ENCODE results near the gene MATCAP1.

The MATCAP1 gene

GRCh38 chr16:67155295-67156142 lies 28.2 kb downstream of the MATCAP1 start:
- peak; percentile 66 for DNase-seq

GRCh38 chr16:67154578-67155294 lies 29.0 kb downstream of the MATCAP1 start:
- DNase-seq: no peak

GRCh38 chr16:67151431-67152097 lies 32.2 kb downstream of the MATCAP1 start:
- DNase-seq: no peak

GRCh38 chr16:67150833-67151396 lies 32.8 kb downstream of the MATCAP1 start, which contains the start of gene B3GNT9:
Gene B3GNT9, minus strand, starts transcription at chr16:67150998. Its CDS starts 513 bp downstream, at chr16:67150485.
- peak; percentile 50 for DNase-seq

- peak; percentile 40 for DNase-seq
Observed at GRCh38 chr16:67150047-67150832, 33.5 kb downstream of the MATCAP1 start.

GRCh38 chr16:67149276-67150046 lies 34.3 kb downstream of the MATCAP1 start:
- no peak for DNase-seq

- no peak for DNase-seq
Observed at GRCh38 chr16:67148656-67149275, 35.0 kb downstream of the MATCAP1 start.

DNA sequence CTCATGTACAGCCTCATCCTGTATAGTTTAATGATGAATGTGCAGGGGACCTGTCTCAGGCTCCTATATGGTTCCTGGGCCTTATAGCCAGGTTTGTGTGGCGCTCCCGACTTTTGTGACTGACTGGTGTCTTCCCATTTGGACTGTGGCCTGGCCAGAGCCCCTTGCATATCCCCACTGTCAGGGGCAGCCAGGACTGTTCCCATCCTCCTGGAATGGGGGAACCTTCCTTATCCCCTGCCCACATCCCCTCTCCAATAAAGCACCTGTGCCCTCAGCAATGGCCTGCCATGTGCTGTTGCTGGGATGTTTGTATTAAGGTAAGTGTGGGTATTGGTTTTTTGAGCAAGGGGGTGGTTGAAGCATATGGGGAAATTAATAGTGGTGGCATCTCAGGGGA lies 35.5 kb downstream of the MATCAP1 start:
- DNase-seq: no peak

DNA sequence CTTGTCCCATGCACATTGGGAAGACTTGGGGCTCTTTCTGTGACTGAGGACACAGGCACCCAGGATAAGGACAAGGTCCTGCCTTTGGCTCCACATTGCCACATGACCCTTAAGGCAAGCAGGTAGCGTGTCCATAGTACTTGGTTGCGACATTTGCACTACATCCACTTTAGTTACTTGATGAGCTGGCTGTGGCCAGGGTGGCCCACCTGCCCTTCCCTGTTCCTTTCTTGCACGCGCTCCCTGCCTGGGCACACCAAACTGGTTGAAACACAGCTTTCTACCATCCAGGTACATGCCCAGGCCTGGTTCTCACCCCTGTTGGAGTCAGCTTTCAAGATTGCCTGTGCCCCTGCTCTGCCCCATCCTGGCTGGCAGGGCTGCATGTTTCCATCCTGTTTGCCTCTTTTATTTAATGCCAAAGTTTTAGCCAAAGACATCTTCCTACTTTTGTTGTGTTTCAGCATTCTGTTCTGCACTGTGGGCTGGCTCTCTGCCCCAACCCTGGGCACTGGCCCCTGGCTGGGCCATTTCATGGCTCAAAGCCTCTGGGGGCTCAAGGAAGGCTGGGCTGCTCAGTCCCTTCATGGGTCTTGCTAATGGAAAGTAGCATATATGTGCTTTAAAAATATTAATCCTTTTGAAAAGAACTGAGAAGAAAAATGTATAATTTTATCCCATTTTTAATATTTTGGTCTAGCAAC lies 36.2 kb downstream of the MATCAP1 start:
- no peak for DNase-seq

DNA sequence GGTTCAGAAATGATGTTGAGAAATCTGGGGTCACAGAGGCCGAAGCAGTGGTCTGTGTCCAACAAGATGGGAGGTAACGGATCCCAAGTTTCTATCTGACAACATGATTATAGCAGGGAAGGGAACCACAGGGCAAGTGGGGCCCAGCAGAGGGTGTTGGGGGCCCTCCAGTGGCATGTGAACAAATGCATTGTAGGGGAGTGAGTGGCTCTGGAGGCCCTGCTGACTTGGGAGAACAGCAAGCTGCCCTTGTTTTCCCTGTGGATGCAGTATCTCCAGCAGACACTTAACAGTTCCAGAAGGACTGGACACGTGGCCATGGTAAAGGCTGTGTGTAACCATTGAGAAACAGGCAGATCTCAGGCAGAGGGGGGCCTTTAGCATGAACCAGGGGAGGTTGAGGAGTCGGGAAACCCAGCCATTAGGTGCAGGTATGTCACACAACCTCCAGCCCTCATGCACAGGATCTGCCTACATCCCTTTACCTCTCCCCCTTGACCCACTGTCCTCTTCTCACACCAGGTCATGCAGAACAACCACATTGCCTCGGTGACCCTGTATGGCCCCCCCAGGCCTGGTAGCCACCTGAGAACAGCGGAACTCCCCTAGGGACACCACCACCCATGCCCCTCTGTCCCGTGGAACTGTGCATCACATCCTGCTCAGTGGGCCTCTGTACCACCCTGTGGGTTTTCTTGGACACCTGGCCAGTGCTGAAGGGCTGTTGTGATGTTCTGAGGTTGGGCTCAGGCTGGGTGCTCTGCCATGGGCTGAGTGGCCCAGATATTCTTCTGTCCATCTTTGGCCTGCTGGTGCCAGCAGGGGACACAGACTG lies 37.0 kb downstream of the MATCAP1 start:
- DNase-seq: no peak

DNA sequence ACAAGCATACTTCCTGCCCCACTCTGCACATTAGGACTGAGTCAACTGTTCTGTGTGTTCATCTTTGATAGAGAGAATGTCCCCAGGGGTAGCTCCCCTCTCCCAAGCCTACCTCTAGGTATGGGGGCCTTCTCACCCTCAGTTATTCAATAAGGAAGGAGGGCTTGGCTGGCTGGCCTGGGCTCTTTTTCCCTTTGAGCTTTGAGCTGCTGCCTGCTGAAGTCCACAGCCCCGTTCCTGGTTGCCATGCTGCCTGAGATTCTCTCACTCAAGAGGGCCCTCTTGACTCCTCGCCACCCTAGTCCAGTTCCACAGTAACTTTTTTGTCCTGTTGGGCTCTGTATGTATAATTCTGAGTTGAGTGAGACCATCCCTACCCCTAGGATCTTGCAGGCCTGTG lies 38.0 kb downstream of the MATCAP1 start:
- DNase-seq: no peak

GRCh38 chr16:67144943-67145342 lies 38.8 kb downstream of the MATCAP1 start:
- no peak for DNase-seq

- DNase-seq: no peak
Observed at GRCh38 chr16:67142342-67142741, 41.4 kb downstream of the MATCAP1 start.

DNA sequence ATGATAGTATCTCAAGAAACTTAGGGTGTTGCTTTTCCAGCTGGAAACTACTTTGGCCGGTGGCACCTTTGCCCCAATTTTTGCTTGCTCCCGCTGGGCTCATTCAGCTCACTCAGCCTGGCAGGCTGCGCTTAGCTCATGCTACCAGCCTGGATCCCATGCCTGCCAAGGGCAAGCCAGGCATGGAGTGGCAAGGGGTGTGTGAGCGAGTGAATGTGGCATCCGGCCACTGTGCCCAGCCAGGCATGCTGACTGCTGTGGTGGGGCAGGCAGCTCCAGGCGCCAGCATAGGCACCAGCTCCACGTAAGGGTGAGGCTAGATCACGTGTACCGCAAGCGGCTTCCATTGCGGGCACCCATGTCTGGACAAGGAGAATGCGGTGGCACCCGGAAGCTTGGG lies 42.4 kb downstream of the MATCAP1 start:
- DNase-seq: no peak

- DNase-seq: no peak
Observed at GRCh38 chr16:67137605-67138004, 46.2 kb downstream of the MATCAP1 start.

- DNase-seq: no peak
Observed at GRCh38 chr16:67129422-67129821, 54.3 kb downstream of the MATCAP1 start.

DNA sequence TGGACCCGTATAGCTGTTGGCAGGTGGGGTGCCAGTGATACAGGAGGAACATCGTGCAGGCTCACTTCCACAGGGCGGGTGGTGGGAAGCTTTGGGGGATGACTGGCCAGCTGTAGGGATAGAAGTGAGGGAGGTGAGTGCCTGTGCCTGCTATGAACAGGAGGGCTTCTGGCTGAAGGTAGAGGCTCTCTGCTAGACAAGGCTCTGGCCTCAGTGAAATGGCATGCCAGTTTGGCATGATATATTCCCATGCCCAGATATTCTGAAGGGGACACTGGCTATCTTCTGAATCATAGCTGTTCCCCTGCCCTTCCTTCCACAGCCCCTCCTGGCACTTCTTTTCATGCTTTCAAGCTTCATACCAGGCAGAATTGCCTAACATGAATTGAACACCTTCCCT lies 54.9 kb downstream of the MATCAP1 start:
- DNase-seq: no peak

GRCh38 chr16:67128417-67128816 lies 55.3 kb downstream of the MATCAP1 start:
- DNase-seq: no peak
